GM21447 (cell line): ENCODE data around the gene RITA1.

Source experiments
- ATAC-seq: cut with Tn5 transposase; IDR thresholded peaks from one replicate; pipeline ENCODE4 v1.9.1; 2021; ENCODE audit not compliant: unreplicated experiment

The RITA1 gene

DNA sequence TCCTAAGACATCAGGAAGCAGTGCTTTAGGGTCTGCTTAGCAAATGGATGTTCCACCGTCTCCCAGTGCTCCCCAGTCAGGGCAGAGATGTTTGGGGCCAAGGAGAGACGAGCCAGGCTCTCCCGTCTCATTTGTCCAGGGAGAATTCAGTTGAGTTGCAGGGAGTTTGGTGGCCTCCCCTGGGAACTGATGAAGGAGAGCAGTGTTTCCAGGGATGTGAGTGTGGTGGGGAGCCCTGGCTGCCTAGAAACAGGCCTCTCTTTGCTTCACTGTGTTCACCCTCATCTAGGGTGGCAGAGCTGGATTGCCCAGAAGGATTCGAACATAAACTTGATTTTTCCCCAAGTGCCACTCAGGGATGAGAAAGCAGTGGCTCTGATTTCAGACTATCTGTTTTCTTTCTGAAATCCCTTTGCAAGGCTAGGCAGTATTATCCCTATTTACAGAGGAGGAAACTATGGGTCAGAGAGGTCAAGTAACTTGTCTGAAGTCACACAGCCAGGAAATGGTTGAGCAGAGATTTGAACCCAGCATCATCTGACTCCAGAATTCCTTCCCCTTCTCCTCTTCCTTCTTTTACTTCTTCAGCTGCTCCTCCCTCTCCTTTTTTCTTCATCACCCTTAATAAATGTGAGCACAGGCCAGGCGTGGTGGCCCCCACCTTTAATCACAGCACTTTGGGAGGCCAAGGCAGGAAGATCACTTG lies 42.3 kb downstream of the RITA1 start:
- no peak for ATAC-seq

GRCh38 chr12:113228394-113229028 lies 43.0 kb downstream of the RITA1 start:
- ATAC-seq, result no peak

- no peak for ATAC-seq
Measured at GRCh38 chr12:113230315-113231234, 45.1 kb downstream of the RITA1 start.

- ATAC-seq, result no peak
Measured at GRCh38 chr12:113231235-113232088, 45.9 kb downstream of the RITA1 start.

DNA sequence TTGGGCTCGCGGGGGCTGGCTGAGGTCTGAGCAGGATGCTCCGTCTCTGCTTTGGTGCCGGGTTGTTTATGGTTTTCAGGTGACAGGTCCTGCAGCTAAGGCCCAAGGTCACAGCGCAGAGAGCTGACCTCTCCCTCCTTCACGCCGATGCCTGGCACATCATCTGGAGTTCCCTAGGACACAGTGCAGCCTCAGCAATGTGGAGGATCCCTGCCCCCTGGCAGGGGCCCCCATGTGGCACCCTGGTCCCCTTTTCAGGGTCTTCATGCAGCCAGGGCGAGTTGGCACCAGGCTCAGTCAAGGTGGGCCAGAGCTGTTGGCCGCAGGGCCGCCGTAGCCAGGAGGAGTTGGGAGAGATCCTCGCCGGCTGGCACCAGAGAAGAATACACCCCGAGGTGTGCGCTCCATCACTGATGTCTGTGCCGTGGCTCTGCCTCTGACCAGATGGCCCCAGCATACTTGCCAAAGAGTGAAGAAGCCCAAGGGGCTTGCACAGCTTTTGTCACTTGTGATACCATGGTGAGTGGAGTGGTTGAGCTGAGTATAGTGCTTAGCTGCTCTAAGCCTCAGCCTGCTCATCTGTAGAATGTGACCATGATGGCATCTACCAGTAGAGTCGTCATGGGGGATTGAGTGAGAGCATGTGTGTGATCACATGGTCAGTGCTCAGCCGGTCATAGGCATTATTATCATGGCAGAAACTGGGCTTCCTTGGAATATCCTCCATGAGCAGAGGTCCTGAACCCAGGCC lies 46.7 kb downstream of the RITA1 start:
- no peak for ATAC-seq

DNA sequence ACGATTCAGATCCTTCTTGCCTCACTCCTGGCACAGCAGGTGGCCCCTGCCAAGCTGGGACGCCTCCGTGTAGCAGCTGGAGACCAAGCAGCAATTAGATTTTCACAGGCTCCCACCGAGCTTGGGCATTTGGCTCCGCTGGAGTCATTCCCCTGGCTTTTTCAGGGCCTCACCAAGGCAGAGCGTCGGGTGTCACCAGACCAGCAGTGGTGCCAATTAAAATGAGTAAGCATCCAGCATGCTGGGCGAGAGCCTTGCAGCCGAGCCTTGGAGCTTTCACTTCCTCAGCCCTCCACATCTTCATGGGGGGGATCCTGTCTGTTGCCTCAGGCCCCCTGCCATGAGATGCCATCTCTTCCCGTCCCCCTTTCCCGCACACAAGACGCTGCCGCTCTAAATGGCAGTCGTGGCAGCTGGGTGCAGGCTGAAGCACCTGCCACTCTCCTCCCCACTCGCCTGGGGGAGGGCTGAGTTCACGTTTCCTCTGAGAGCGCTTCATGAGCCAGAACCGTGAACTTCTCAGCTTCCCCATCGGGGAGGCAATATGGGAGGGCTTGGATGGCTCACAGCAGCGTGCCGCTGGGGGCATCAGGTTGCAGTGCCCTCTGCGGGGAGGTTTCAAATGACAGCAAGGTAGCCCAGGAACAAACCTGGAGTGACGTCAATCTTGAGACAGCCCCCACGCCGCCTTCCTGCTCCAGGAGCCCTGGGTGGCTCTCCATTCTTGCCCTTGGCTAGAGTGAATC lies 47.5 kb downstream of the RITA1 start:
- peak; percentile 67 for ATAC-seq

GRCh38 chr12:113233967-113234366 lies 48.4 kb downstream of the RITA1 start:
- no peak for ATAC-seq

DNA sequence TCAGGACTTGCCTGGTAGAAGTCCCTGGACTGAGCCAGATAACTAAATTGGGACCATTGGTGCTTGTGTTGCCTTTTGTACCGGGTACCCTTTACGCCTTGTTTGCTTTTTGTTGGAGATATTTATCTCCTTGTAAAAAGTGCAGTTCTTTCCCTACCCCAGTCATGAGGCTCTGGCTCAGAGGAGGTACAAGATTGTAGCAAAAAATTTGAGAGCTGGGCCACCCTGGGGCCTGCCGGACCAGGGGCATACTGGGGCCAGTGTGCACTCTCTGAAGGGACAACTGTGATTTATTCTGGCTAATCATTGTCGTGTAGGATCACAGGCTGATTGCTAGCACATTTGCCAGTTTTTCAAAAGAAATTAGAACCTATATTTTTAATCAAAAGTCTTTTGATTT lies 49.0 kb downstream of the RITA1 start:
- no peak for ATAC-seq

GRCh38 chr12:113235976-113236375 lies 50.5 kb downstream of the RITA1 start:
- ATAC-seq, result no peak

- ATAC-seq, result no peak
Measured at GRCh38 chr12:113236539-113237399, 51.2 kb downstream of the RITA1 start.

DNA sequence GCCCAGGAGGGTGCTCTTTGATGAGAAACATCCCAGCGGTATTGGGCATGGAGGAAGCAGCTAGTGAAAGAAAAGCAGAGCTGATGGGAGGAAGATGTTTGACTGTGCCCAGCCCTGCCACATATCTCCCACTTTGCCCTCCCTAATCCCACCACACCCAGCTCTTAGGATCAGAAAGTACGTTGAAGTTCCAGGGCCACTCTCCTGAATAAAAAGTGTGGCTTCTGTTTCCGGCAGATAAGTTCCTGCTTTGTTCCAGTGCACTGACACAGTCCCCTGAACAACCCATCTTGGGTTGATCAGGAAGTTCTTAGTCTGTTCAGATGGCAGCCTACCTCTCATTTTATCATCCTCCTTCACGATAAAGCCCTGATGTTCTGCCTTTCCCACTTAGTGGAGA lies 52.2 kb downstream of the RITA1 start:
- ATAC-seq, result no peak

DNA sequence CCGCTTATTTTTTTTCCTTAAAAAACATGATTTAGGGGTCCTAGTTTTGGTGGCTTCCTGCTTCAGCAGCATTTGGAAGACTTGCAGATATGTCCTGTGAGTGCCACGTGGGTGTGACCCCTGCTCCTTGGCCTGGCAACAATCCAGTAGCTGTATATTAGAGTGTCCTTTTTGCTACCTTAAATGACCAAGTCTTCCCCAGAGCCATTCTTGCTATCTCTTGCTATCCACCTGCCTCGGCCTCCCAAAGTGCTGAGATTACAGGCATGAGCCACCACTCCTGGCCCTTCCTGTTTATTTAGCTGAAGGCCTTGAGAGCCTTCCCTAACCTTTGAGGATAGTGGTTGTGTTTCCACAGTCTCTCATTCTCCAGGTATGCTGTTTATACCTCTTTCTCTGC lies 52.8 kb downstream of the RITA1 start:
- no peak for ATAC-seq

DNA sequence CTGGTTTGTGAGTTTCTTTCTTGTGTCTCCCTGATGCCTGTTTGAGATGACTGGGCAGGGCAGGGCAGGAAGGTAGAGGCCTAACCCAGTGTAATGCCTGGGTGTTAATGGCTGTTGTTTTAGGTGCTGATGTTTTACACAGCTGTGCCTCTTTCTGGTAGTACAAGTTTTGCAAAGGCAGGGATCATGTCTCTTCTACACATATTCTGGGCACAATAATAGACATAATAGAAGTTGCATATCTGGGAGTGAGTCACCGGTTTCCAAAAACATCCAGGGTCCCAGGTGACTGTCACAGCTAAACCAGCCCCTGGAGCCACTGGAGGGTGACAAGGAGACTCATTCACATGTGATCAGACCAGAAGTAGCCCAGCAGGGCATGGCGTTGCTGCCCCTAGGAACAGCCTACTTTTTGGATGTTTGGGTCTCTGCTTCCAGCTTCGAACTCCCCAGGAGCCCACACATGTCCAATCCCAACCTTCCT lies 53.8 kb downstream of the RITA1 start:
- no peak for ATAC-seq

DNA sequence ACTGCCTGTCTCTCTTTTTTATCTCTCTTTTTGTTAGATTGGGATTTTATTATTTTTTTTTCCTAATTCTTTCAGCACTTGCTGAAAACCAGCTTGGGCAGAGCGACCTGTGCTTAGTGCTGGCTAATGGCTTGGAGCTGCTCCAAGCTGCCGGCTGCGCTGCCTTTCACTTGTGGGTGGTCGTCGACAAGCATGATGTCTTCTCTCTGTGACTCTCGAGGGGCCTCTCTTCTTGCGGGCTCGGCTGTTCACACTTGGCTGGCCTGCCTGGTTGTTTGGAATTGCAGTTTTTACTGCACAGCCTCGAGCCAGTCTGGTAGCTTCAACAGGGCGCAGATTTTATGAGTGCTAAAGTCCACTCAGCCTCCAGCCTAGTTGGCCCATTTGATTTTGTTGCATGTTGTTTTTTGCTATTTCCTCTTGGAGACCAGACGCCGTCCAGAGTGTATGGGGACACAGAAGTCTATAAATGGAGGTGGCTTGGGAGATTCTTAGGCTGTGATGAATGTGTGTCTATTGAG lies 54.4 kb downstream of the RITA1 start:
- ATAC-seq, result no peak

DNA sequence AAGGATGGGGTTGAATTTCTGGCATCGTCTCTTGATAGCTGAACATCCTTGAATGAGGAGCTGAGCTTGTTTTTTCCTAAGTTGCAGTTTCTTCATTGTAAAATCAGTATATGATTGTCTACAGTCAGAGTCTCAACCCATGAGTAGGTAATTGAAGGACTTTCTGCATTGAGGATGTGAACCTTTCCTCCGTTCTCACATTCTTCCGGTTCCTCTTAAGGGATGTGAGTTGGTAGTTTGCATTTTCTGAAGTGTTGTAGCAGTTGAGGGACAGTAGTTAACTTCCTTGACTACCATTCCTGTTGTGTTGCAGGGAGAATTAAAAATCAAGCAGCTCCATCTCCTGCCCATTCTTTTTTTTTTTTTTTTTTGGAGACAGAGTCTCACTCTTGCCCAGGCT lies 54.9 kb downstream of the RITA1 start:
- ATAC-seq, result peak; percentile 68

DNA sequence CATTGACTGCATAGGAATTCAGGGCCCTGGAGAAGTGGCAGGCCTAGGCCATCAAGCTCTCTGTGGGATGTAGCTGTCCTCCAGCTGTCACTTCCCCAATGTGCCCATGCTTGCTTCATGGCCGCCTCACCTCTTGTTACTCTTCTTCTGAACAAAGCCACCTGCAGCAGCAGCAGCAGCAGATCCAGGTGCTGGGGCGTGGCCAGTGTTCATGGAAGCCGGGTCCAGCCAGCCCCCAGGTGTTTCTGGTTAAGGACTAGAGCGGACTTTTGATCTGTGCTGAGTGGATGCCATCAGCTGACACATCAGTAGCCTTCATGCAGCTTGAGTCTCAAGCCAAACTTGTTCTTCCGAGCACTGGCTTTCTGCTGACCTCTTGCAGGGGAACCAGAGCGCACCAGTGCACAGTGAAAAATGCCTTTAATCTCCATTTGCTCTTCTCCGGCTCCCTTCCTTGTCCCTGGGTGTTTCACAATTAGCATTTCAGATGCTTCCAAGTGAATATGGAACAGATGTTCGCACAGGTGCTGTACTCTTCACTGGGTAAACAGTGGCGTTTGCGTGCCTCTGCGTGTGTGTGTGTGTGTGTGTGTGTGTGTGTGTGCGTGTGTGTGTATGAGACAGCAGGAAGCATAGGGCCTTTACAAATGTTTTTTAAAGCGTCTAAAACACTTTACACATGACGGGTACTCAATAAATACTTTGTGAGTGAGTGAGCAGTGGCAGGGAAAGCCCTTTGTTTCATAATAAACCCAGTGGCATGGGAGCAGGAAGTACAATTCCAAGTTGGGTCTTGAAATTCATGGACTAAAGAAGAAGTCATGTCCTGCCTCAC lies 55.9 kb downstream of the RITA1 start:
- no peak for ATAC-seq
